AG04449 (cell line): ENCODE results near the gene ANXA8.

Experiments
- CTCF ChIA-PET: fragments of 350-600 bp; formaldehyde crosslinking; extraction: SDS; loops from one replicate; lab custom pipeline; 2021; ENCODE audit warnings: antibody characterized with exemption; lab: Yijun Ruan, JAX
- POLR2A ChIA-PET: fragments of 400-600, 350-600 bp; formaldehyde crosslinking; extraction: SDS; loops from one replicate; lab custom pipeline; 2020; ENCODE audit warnings: antibody characterized with exemption, inconsistent platforms; lab: Yijun Ruan, JAX
- DNase-seq: peaks from one replicate; pipeline ENCODE4 v3.0.0-alpha.2; 2010; ENCODE audit warnings: low read depth, low spot score
- H3K4me3 ChIP-seq: 2 replicates; pipeline ENCODE4 v1.5.1; 2011; ENCODE audit warnings: low read depth, mild to moderate bottlenecking, control low read depth, low read length
- TF ChIP-seq, protein P1 (sequence below): IDR thresholded peaks from one replicate; pipeline ENCODE4 v1.5.1; 2011; ENCODE audit warnings: mild to moderate bottlenecking, moderate library complexity, low read length, control low read depth, inconsistent platforms; ENCODE audit not compliant: insufficient read depth; ENCODE audit errors: missing control alignments

The ANXA8 gene

DNA sequence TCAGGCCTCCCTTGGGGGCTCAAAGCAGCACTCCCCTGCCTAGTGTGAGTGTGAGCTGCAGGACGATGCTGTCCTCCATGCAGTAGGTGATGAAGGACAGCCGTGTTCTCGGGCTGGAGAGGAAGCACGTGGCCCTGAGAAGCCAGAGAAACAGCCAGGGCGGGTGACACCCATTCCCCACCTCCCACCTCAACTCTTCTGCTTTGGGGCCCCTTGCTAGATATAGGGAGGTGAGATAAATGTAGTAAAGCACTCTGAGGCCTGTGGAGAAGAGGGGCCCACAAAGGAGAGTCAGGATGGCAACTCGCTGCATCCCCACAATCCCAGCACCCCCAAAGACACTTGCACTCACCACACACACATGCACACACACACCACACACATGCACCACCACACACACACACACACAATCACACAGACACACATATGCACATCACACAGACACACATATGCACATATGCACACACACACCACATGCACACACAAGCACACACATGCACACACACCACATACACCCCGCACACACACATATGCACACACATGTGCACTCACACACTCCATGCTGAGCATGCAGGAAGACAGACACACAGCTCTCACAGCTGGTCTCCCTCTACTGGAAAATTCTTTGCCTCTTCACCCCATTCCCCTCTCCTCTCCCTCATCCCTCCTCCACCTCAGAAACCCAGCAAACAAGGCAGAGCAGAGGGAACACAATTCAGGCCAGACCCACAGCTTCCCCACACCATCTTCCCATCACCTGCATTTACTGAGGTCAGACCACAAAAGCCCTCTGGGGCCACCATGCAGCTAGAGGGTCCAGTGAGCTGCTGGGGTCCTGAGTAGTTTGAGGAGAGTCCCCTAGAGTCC lies 30.5 kb downstream of the ANXA8 start:
- CTCF ChIA-PET: no interaction called here
- TF ChIP-seq, protein P1, sequence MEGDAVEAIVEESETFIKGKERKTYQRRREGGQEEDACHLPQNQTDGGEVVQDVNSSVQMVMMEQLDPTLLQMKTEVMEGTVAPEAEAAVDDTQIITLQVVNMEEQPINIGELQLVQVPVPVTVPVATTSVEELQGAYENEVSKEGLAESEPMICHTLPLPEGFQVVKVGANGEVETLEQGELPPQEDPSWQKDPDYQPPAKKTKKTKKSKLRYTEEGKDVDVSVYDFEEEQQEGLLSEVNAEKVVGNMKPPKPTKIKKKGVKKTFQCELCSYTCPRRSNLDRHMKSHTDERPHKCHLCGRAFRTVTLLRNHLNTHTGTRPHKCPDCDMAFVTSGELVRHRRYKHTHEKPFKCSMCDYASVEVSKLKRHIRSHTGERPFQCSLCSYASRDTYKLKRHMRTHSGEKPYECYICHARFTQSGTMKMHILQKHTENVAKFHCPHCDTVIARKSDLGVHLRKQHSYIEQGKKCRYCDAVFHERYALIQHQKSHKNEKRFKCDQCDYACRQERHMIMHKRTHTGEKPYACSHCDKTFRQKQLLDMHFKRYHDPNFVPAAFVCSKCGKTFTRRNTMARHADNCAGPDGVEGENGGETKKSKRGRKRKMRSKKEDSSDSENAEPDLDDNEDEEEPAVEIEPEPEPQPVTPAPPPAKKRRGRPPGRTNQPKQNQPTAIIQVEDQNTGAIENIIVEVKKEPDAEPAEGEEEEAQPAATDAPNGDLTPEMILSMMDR: no peak
- H3K4me3 ChIP-seq: no peak overlapping the region
- POLR2A ChIA-PET: no interaction called here
- DNase-seq: no peak

DNA sequence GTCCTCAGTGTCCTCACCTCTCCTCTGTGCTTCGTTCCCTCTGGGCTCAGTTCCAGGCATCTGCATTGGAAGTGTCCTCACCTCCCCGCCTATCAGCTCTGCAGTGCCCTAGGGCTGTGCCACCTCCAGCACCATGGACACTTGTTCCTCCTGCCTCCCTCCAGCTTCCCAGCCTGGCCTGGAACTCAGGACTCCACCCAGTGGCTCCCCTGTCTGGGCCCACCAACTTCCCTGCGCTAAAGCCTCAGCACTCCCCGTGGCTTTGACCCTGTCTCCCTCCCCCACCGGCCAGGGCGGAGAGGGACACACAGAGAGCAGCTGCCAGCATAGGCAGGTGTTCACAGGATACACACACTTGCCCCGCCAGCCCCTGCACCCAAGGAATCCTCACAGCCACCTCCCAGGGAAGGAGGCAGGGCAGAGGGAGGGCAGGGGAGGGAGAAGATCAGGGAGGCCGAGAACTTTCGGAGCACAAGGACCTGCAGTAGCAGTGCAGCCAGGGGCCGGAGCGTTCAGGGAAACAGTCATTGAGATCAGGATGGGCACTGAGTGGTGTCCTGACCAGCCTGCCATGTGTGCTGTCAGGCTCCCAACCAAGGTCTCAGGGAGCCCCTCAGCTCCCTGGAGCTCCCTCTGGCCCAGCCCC lies 31.3 kb downstream of the ANXA8 start:
- POLR2A ChIA-PET: no interaction called here
- DNase-seq: no peak
- no peak overlapping the region for H3K4me3 ChIP-seq
- CTCF ChIA-PET: no interaction called here
- TF ChIP-seq, protein P1: no peak

DNA sequence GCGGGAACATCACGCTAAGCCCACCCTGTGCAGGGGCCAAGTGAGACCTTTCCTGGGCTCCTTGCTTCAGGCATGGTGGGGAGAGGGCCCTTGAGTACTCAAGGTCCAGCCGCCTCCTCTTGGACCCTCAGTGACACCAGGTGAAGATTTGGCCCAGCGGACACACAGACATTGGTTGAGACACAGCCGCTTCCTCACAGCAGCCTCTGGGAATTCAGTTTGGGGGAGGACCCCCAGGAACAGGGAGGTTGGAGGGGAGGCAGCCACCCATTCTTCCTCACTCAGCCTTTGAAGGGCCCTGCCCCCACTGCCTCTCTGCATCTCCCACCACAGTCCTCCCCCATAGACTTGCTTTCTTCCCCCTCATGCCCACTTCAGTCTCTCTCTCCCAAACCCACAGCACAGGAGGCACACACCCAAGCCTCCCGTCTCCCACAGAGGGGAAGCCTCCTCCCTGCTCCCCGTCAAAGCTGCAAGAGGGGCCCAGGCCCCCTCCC lies 31.9 kb downstream of the ANXA8 start:
- H3K4me3 ChIP-seq: no peak overlapping the region
- ChIA-PET POLR2A (no interaction called here), CTCF (no interaction called here)
- DNase-seq: no peak
- TF ChIP-seq, protein P1: no peak

DNA sequence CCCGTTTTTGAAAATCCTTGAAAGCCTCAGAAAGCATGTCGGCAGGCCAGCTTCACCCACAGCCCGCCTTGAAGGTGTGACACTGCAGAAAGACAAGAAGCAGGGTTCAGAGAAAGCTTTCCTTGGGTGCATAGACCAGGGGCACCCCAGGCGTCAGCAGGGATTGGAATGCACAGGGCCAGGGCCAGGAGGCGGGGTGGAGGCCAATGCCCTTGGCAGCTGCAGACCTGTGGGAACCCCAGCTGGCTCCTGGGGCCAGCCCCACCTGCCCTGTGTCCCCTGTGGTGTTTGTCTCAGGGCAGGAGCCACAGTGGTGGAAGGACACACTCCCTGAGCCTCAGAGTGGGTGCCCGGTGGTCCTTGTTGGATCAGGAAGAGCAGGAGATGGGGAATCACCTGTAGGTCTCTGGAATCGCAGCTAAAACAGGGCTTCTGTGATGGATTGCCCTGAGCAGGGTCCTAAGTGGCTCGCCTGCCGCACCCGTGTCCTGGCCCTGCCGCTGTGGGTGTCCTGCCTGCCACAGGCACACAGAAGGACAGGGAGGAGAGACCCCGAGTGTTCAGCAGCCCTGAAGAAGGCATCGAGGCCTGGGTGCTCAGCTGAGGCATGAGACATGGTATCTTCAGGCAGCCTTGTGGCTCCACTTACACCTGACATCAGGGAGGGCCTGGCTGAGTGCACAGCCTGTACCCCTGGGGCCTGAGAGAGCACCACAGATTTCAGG lies 32.5 kb downstream of the ANXA8 start:
- ChIA-PET POLR2A (no interaction called here), CTCF (interaction anchor here (2.7 kb wide), 1 partner anchor 11 kb away, joined by 11 read pairs; no protein-coding TSS in a partner anchor)
- DNase-seq: no peak
- no peak overlapping the region for H3K4me3 ChIP-seq
- TF ChIP-seq, protein P1: no peak

DNA sequence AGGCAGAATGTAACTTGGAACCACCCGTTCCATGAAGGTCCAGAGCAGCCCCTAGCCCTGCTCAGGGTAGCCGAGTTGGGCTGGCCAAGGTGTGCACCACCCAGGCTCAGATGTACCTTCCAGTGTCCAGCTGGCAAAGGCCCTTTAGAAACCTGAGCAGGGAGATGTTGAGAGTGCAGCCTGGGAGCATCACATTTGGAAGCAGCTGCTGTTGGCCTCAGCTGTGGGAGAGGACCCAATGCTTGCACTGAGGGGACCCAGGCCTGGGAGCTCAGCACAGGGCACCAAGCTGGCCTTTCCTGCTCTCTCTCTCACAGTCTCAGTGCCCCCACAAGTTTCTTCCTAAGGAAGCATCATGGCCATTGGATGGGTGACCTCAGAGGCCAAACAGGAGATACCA lies 33.5 kb downstream of the ANXA8 start:
- H3K4me3 ChIP-seq: no peak overlapping the region
- TF ChIP-seq, protein P1: no peak
- ChIA-PET CTCF (interaction anchor here (2.2 to 2.7 kb wide), 2 partner anchors 10 to 12 kb away, joined by 11 to 13 read pairs; no protein-coding TSS in a partner anchor), POLR2A (no interaction called here)
- no peak for DNase-seq
